HEK293 (cell line): ENCODE data around the gene FSTL4.
A peak's percentile ranks its signal among the peaks of the same experiment; 100 is the strongest.

Experiments used
- CTCF ChIA-PET: fragments of 350-600 bp; formaldehyde crosslinking; extraction: SDS; loops from one replicate; lab custom pipeline; 2021; ENCODE audit warnings: antibody characterized with exemption; lab: Yijun Ruan, JAX
- POLR2A ChIA-PET: fragments of 300-600 bp; formaldehyde crosslinking; extraction: SDS; loops from one replicate; lab custom pipeline; 2020; ENCODE audit warnings: antibody characterized with exemption, inconsistent platforms; lab: Yijun Ruan, JAX
- H3K27ac ChIP-seq: fragments of 200-500 bp; sonication (Bioruptor generic); 2 replicates; pipeline ENCODE4 v1.5.1; 2014; ENCODE audit warnings: low read depth, low read length, control low read depth, inconsistent platforms; ENCODE audit errors: extremely low read depth
- H3K36me3 ChIP-seq, 2 experiments: fragments of 200-500 bp in 1 of 2; sonication (Bioruptor generic) in 1 of 2; 1 replicate in 1 of 2; 2 replicates in 1 of 2; pipeline ENCODE4 v1.5.1; 2014 to 2017; ENCODE audit warnings: inconsistent platforms in 2 of 2, low read length in 2 of 2; ENCODE audit not compliant: control insufficient read depth in 2 of 2, insufficient read depth in 1 of 2
- H3K4me1 ChIP-seq: fragments of 200-500 bp; sonication (Bioruptor generic); 2 replicates; pipeline ENCODE4 v1.5.1; 2014; ENCODE audit warnings: mild to moderate bottlenecking, low read length, inconsistent platforms; ENCODE audit not compliant: control insufficient read depth, insufficient read depth
- H3K4me3 ChIP-seq: 2 replicates; pipeline ENCODE4 v1.5.1; 2011; ENCODE audit warnings: low read depth, mild to moderate bottlenecking, control low read depth, low read length, moderate library complexity
- H3K9me3 ChIP-seq: fragments of 200-500 bp; sonication (Bioruptor generic); 2 replicates; pipeline ENCODE4 v1.5.1; 2014; ENCODE audit warnings: low read depth, low read length, inconsistent platforms; ENCODE audit not compliant: control insufficient read depth, insufficient read depth
- INSM2 ChIP-seq: fragments of 450-650 bp; formaldehyde crosslinking; IDR thresholded peaks from 2 replicates; pipeline ENCODE4 v1.5.1; 2016; ENCODE audit warnings: missing biosample characterization, missing genetic modification characterization
- KLF17 ChIP-seq: fragments of 450-650 bp; formaldehyde crosslinking; IDR thresholded peaks from 2 replicates; pipeline ENCODE4 v1.5.1; 2016; ENCODE audit warnings: missing biosample characterization, missing genetic modification characterization
- PATZ1 ChIP-seq: fragments of 450-650 bp; formaldehyde crosslinking; IDR thresholded peaks from 2 replicates; pipeline ENCODE4 v1.5.1; 2016; ENCODE audit warnings: missing biosample characterization, missing genetic modification characterization
- PRDM1 ChIP-seq: fragments of 450-650 bp; formaldehyde crosslinking; IDR thresholded peaks from 2 replicates; pipeline ENCODE4; 2016; ENCODE audit warnings: missing biosample characterization, missing genetic modification characterization
- SCRT1 ChIP-seq: fragments of 450-650 bp; formaldehyde crosslinking; IDR thresholded peaks from 2 replicates; pipeline ENCODE4 v1.5.1; 2016; ENCODE audit warnings: missing biosample characterization, missing genetic modification characterization, borderline replicate concordance
- SCRT2 ChIP-seq: fragments of 450-650 bp; formaldehyde crosslinking; IDR thresholded peaks from 2 replicates; pipeline ENCODE4 v1.5.1; 2016; ENCODE audit warnings: missing biosample characterization, missing genetic modification characterization
- SP7 ChIP-seq: fragments of 450-650 bp; formaldehyde crosslinking; IDR thresholded peaks from 2 replicates; pipeline ENCODE4 v1.5.1; 2016; ENCODE audit warnings: missing biosample characterization, missing genetic modification characterization
- YY2 ChIP-seq: fragments of 450-650 bp; formaldehyde crosslinking; IDR thresholded peaks from 2 replicates; pipeline ENCODE4 v1.5.1; 2016; ENCODE audit warnings: missing biosample characterization, missing genetic modification characterization
- ZEB2 ChIP-seq: fragments of 450-650 bp; formaldehyde crosslinking; IDR thresholded peaks from 2 replicates; pipeline ENCODE4 v1.5.1; 2016; ENCODE audit warnings: missing biosample characterization, missing genetic modification characterization
- ZFHX2 ChIP-seq: fragments of 450-650 bp; formaldehyde crosslinking; conservative IDR thresholded peaks from 2 replicates; pipeline ENCODE4 v1.5.1; 2016; ENCODE audit warnings: missing biosample characterization, missing genetic modification characterization
- ZFP69B ChIP-seq: fragments of 450-650 bp; formaldehyde crosslinking; IDR thresholded peaks from 2 replicates; pipeline ENCODE4 v1.5.1; 2016; ENCODE audit warnings: missing biosample characterization, missing genetic modification characterization
- ZIC2 ChIP-seq: fragments of 450-650 bp; formaldehyde crosslinking; IDR thresholded peaks from 2 replicates; pipeline ENCODE4 v1.5.1; 2016; ENCODE audit warnings: missing biosample characterization, missing genetic modification characterization
- ZNF140 ChIP-seq: fragments of 450-650 bp; formaldehyde crosslinking; IDR thresholded peaks from 2 replicates; pipeline ENCODE4 v1.5.1; 2016; ENCODE audit warnings: missing biosample characterization, missing genetic modification characterization
- ZNF24 ChIP-seq: fragments of 450-650 bp; formaldehyde crosslinking; IDR thresholded peaks from 2 replicates; pipeline ENCODE4 v1.5.1; 2016; ENCODE audit warnings: missing biosample characterization, missing genetic modification characterization
- ZNF341 ChIP-seq: fragments of 450-650 bp; formaldehyde crosslinking; IDR thresholded peaks from 2 replicates; pipeline ENCODE4; 2016; ENCODE audit warnings: low read depth, missing biosample characterization, missing genetic modification characterization
- ZNF394 ChIP-seq: fragments of 450-650 bp; formaldehyde crosslinking; IDR thresholded peaks from 2 replicates; pipeline ENCODE4 v1.5.1; 2016; ENCODE audit warnings: missing biosample characterization, missing genetic modification characterization, mild to moderate bottlenecking, moderate library complexity, borderline replicate concordance
- ZNF423 ChIP-seq: fragments of 450-650 bp; formaldehyde crosslinking; IDR thresholded peaks from 2 replicates; pipeline ENCODE4 v1.5.1; 2016; ENCODE audit warnings: missing biosample characterization, missing genetic modification characterization
- ZNF560 ChIP-seq: fragments of 450-650 bp; formaldehyde crosslinking; IDR thresholded peaks from 2 replicates; pipeline ENCODE4 v1.5.1; 2017; ENCODE audit warnings: missing biosample characterization, missing genetic modification characterization, borderline replicate concordance
- ZNF600 ChIP-seq: fragments of 450-650 bp; formaldehyde crosslinking; IDR thresholded peaks from 2 replicates; pipeline ENCODE4 v1.5.1; 2016; ENCODE audit warnings: missing biosample characterization, missing genetic modification characterization
- ZNF629 ChIP-seq: fragments of 450-650 bp; formaldehyde crosslinking; IDR thresholded peaks from 2 replicates; pipeline ENCODE4 v1.5.1; 2017; ENCODE audit warnings: missing biosample characterization, missing genetic modification characterization
- ZNF776 ChIP-seq: fragments of 450-650 bp; formaldehyde crosslinking; IDR thresholded peaks from 2 replicates; pipeline ENCODE4 v1.5.0; 2017; ENCODE audit warnings: missing biosample characterization, missing genetic modification characterization, borderline replicate concordance
- TF ChIP-seq, protein P1 (sequence below): fragments of 450-650 bp; formaldehyde crosslinking; IDR thresholded peaks from 2 replicates; pipeline ENCODE4 v1.5.1; 2016; ENCODE audit warnings: missing biosample characterization, missing genetic modification characterization
- TF ChIP-seq, protein P2 (sequence below): fragments of 450-650 bp; formaldehyde crosslinking; IDR thresholded peaks from 2 replicates; pipeline ENCODE4 v1.5.1; 2016; ENCODE audit warnings: missing biosample characterization, missing genetic modification characterization, low read depth

The FSTL4 gene

GRCh38 chr5:133292300-133292699 is 320.0 kb downstream of the FSTL4 start (continued):
- peak; percentile 38; the same call in 1 of the 2 replicates for TF ChIP-seq INSM2
- TF ChIP-seq ZNF24 (tag by site-specific recombination) = peak; percentile 71; the same call in 1 of the 2 replicates
- TF ChIP-seq ZNF776 (tag by site-specific recombination) = no peak
- peak; percentile 20; the same call in 1 of the 2 replicates for TF ChIP-seq ZEB2 (tag by site-specific recombination)
- TF ChIP-seq YY2 (tag by site-specific recombination) = no peak
- no peak for TF ChIP-seq ZFHX2
- no peak for TF ChIP-seq ZNF140 (tag by site-specific recombination)
- peak; percentile 73 for TF ChIP-seq ZNF341 (tag by site-specific recombination)
- TF ChIP-seq KLF17 = 0 out of 2 replicates have a peak, but pooled peaks have one; percentile 63
- TF ChIP-seq ZNF629 (tag by site-specific recombination) = peak; percentile 65; the same call in 1 of the 2 replicates
- TF ChIP-seq, protein P1, sequence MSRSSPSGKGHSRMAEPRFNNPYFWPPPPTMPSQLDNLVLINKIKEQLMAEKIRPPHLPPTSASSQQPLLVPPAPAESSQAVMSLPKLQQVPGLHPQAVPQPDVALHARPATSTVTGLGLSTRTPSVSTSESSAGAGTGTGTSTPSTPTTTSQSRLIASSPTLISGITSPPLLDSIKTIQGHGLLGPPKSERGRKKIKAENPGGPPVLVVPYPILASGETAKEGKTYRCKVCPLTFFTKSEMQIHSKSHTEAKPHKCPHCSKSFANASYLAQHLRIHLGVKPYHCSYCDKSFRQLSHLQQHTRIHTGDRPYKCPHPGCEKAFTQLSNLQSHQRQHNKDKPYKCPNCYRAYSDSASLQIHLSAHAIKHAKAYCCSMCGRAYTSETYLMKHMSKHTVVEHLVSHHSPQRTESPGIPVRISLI (tag by site-specific recombination) = peak; percentile 80
- TF ChIP-seq ZNF423 = peak; percentile 66
- TF ChIP-seq ZIC2 = peak; percentile 100
- peak; percentile 34; the same call in 1 of the 2 replicates for TF ChIP-seq PATZ1 (tag by site-specific recombination)
- peak; percentile 94 for TF ChIP-seq SP7 (tag by site-specific recombination)
- TF ChIP-seq ZNF600 (tag by site-specific recombination) = peak; percentile 67
- peak; percentile 41; the same call in 1 of the 2 replicates for TF ChIP-seq ZNF394 (tag by site-specific recombination)
- TF ChIP-seq, protein P2, sequence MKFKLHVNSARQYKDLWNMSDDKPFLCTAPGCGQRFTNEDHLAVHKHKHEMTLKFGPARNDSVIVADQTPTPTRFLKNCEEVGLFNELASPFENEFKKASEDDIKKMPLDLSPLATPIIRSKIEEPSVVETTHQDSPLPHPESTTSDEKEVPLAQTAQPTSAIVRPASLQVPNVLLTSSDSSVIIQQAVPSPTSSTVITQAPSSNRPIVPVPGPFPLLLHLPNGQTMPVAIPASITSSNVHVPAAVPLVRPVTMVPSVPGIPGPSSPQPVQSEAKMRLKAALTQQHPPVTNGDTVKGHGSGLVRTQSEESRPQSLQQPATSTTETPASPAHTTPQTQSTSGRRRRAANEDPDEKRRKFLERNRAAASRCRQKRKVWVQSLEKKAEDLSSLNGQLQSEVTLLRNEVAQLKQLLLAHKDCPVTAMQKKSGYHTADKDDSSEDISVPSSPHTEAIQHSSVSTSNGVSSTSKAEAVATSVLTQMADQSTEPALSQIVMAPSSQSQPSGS (tag by site-specific recombination) = no peak
- peak; percentile 33; the same call in 1 of the 2 replicates for TF ChIP-seq ZFP69B (tag by site-specific recombination)

- POLR2A ChIA-PET = no interaction called here
Measured at GRCh38 chr5:133291524-133291923, 320.8 kb downstream of the FSTL4 start.

More at GRCh38 chr5:133291524-133291923, 320.8 kb downstream of the FSTL4 start:
- Histone ChIP-seq H3K4me1 (no peaks in the 10 kb centered on the region), H3K27ac (no peak overlapping the region), H3K36me3 (no peaks in the 10 kb centered on the region), H3K9me3 (no peaks in the 10 kb centered on the region), H3K4me3 (no peak overlapping the region)
- CTCF ChIA-PET = interaction anchor here (0.6 to 9.5 kb wide), 2 partner anchors 154 to 179 kb away, joined by 4 to 98 read pairs; no protein-coding TSS in a partner anchor
- TF ChIP-seq ZNF560 (tag by site-specific recombination) = no peak
- TF ChIP-seq PRDM1 (tag by site-specific recombination) = peak; percentile 45; the same call in 1 of the 2 replicates
- TF ChIP-seq SCRT1 (tag by site-specific recombination) = peak; percentile 76; the same call in 1 of the 2 replicates
- peak; percentile 87 for TF ChIP-seq SCRT2 (tag by site-specific recombination)
